A673 (cell line): ENCODE data around the gene MTOR.

Source experiments
- EZH2 ChIP-seq: fragments of 200-600 bp; sonication (generic); IDR thresholded peaks from 2 replicates; pipeline ENCODE4 v1.6.1; 2017; ENCODE audit warnings: borderline replicate concordance, low read depth, mild to moderate bottlenecking, mixed read lengths, antibody characterized with exemption, low read length; ENCODE audit not compliant: poor library complexity, severe bottlenecking
- TF ChIP-seq, protein P1 (sequence below): fragments of 300-800, 200-600 bp; sonication (generic); conservative IDR thresholded peaks from 2 replicates; pipeline ENCODE4 v1.5.1; 2017; ENCODE audit warnings: low read depth, mild to moderate bottlenecking, antibody characterized with exemption, low read length, moderate library complexity, mixed read lengths

- TF ChIP-seq, protein P1, sequence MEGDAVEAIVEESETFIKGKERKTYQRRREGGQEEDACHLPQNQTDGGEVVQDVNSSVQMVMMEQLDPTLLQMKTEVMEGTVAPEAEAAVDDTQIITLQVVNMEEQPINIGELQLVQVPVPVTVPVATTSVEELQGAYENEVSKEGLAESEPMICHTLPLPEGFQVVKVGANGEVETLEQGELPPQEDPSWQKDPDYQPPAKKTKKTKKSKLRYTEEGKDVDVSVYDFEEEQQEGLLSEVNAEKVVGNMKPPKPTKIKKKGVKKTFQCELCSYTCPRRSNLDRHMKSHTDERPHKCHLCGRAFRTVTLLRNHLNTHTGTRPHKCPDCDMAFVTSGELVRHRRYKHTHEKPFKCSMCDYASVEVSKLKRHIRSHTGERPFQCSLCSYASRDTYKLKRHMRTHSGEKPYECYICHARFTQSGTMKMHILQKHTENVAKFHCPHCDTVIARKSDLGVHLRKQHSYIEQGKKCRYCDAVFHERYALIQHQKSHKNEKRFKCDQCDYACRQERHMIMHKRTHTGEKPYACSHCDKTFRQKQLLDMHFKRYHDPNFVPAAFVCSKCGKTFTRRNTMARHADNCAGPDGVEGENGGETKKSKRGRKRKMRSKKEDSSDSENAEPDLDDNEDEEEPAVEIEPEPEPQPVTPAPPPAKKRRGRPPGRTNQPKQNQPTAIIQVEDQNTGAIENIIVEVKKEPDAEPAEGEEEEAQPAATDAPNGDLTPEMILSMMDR, result no peak
- no peak for TF ChIP-seq EZH2
These were observed 86.9 kb downstream of the MTOR start for GRCh38 chr1:11175461-11175860.
